ENCODE data around the gene PLXNA2. TPM values are rescaled to one million over a fixed set of nuclear protein-coding genes. Genes with fewer than 3 reads are reported as not detected.

PLXNA2 gene
- total and polyA plus RNA-seq, 2 donors (not counting 1 experiment from before 2014, with no cell fraction given) = 0.31 to 1.2 TPM

DNA sequence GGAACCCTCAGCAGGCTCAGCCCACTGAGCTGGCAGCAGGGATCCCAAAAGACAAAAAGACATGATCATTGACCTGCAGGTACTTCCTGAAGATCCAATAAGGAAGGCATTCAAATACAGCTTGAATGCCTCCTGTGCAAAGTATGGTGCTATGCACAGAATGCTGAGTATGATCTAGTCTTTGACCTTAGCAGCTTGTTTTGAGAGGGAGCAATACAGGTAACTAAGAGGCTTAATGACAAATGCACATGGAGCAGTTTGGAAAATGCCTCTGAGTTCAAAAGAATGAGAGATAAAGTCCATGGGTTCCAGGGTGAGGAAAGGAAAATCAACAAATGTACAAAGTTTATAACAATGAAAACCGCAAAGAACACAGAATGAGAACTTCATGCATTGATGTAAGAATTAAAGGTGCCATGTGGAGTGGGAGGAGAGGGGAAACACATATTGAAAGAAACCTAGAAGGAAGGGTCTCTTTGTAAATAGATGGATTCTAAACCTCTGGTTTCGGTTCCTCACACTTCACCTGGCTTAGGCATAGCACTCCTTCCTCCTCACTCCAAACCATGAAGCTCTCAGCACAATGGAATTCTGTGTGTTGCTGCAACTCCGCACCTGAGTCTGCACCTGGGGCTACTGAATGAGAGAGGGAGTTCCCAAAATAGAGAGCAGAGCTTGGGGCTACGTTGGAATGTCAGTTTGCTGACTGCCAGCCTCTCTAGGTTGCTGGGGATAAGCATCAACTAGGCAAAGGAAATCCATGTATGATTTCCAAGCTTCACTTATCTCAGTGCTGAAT, 77.6 kb downstream of the PLXNA2 start:
- DNase-seq = no peak
- TF ChIP-seq, protein P1, sequence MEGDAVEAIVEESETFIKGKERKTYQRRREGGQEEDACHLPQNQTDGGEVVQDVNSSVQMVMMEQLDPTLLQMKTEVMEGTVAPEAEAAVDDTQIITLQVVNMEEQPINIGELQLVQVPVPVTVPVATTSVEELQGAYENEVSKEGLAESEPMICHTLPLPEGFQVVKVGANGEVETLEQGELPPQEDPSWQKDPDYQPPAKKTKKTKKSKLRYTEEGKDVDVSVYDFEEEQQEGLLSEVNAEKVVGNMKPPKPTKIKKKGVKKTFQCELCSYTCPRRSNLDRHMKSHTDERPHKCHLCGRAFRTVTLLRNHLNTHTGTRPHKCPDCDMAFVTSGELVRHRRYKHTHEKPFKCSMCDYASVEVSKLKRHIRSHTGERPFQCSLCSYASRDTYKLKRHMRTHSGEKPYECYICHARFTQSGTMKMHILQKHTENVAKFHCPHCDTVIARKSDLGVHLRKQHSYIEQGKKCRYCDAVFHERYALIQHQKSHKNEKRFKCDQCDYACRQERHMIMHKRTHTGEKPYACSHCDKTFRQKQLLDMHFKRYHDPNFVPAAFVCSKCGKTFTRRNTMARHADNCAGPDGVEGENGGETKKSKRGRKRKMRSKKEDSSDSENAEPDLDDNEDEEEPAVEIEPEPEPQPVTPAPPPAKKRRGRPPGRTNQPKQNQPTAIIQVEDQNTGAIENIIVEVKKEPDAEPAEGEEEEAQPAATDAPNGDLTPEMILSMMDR (IDR thresholded peaks at IDR 0.05) = no peak
- TF ChIP-seq EZH2 (IDR thresholded peaks at IDR 0.05; ENCODE audit: borderline replicate concordance, insufficient read depth, low read depth, low read length, poor library complexity, severe bottlenecking) = no peak
- peaks cover 0 to 2% (median 0%) of the 10 kb centered on the region in 4 experiments for H3K27me3 ChIP-seq (replicated peaks in 1 of 4; ENCODE audit: control extremely low read depth in 1 of 4, control insufficient read depth in 3 of 4, insufficient read depth in 4 of 4, low read length in 3 of 4)
- H3K9me3 ChIP-seq (ENCODE audit: control extremely low read depth in 1 of 3, control insufficient read depth in 2 of 3, insufficient read depth in 1 of 3, low read length in 2 of 3) = no peaks in the 10 kb centered on the region
- no peak overlapping the region for H3K4me2 ChIP-seq (replicated peaks; ENCODE audit: low read depth, low read length, poor library complexity, severe bottlenecking)
- H3K27me3 Mint-ChIP-seq = peaks cover 32% of the 10 kb centered on the region
- no peaks in the 10 kb centered on the region for H3K36me3 ChIP-seq (replicated peaks in 1 of 2; ENCODE audit: control extremely low read depth in 1 of 2, control insufficient read depth in 1 of 2, extremely low read depth in 1 of 2, insufficient read depth in 2 of 2, low read length in 1 of 2)
- no peaks in the 10 kb centered on the region for H3K9me3 Mint-ChIP-seq (ENCODE audit: insufficient read depth)
- H2AFZ ChIP-seq (ENCODE audit: insufficient read depth, low read depth, low read length, poor library complexity, severe bottlenecking) = no peak overlapping the region
- POLR2A ChIA-PET = no interaction called here
- H3K9ac ChIP-seq (ENCODE audit: low read length) = no peak overlapping the region
- H4K20me1 ChIP-seq (ENCODE audit: control insufficient read depth, insufficient read depth, low read length, poor library complexity, severe bottlenecking) = no peaks in the 10 kb centered on the region
- H3K4me1 ChIP-seq (ENCODE audit: control insufficient read depth in 2 of 2, insufficient read depth in 2 of 2, low read length in 2 of 2) = no peaks in the 10 kb centered on the region
- intact Hi-C loops (cut with micrococcal nuclease) = no loop called here
- H3K4me3 Mint-ChIP-seq = no peak overlapping the region
- H3K4me1 Mint-ChIP-seq = peaks cover 3% of the 10 kb centered on the region
- CTCF ChIA-PET = no interaction called here
- H3K27ac ChIP-seq (ENCODE audit: low read length in 2 of 2) = no peak overlapping the region
- ATAC-seq (ENCODE audit: low read depth) = no peak
- no peak overlapping the region for H3K4me3 ChIP-seq (ENCODE audit: control extremely low read depth in 1 of 5, extremely low read depth in 1 of 5, insufficient read depth in 1 of 5, low read depth in 2 of 5, low read length in 4 of 5)
- no peaks in the 10 kb centered on the region for H3K79me2 ChIP-seq (ENCODE audit: control insufficient read depth, insufficient read depth, low read length)
- no peak overlapping the region for H3K27ac Mint-ChIP-seq
- WGBS (ENCODE audit: insufficient coverage) = 100% methylated on average over 1 of the region's 4 CpGs

DNA sequence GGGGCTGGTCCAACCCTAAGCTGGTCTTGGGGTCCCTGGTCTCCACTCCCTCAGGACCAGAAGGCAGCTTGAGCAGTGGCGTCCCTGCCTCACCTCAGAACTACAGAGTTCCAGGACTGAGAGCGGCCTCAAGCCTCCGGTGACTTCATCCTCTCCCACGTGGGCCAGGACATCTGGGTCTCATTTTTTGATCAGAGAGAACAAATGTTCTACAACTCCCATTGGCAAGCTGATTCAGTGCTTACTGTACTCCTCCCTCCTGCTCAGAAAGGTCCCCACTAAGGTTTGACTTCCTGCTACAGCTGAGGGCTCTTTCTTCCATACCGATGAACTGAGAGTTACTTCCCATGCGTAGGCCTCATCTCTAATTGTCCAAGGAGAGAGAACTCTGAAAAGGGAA, 78.5 kb downstream of the PLXNA2 start:
- H3K4me1 Mint-ChIP-seq = peaks cover 3% of the 10 kb centered on the region
- H3K4me2 ChIP-seq (replicated peaks; ENCODE audit: low read depth, low read length, poor library complexity, severe bottlenecking) = no peak overlapping the region
- ATAC-seq (ENCODE audit: low read depth) (no peak), DNase-seq (no peak)
- H3K27me3 ChIP-seq (replicated peaks in 1 of 4; ENCODE audit: control extremely low read depth in 1 of 4, control insufficient read depth in 3 of 4, insufficient read depth in 4 of 4, low read length in 3 of 4) = peaks cover 0 to 2% (median 0%) of the 10 kb centered on the region in 4 experiments
- no peaks in the 10 kb centered on the region for H3K9me3 Mint-ChIP-seq (ENCODE audit: insufficient read depth)
- no peaks in the 10 kb centered on the region for H4K20me1 ChIP-seq (ENCODE audit: control insufficient read depth, insufficient read depth, low read length, poor library complexity, severe bottlenecking)
- WGBS (ENCODE audit: insufficient coverage) = 90% methylated on average over 3 of the region's 6 CpGs
- ChIA-PET POLR2A (no interaction called here), CTCF (no interaction called here)
- no peaks in the 10 kb centered on the region for H3K9me3 ChIP-seq (ENCODE audit: control extremely low read depth in 1 of 3, control insufficient read depth in 2 of 3, insufficient read depth in 1 of 3, low read length in 2 of 3)
- intact Hi-C loops (cut with micrococcal nuclease) = no loop called here
- no peak overlapping the region for H3K27ac Mint-ChIP-seq
- H3K4me3 ChIP-seq (ENCODE audit: control extremely low read depth in 1 of 5, extremely low read depth in 1 of 5, insufficient read depth in 1 of 5, low read depth in 2 of 5, low read length in 4 of 5) = no peak overlapping the region
- H2AFZ ChIP-seq (ENCODE audit: insufficient read depth, low read depth, low read length, poor library complexity, severe bottlenecking) = no peak overlapping the region
- no peaks in the 10 kb centered on the region for H3K36me3 ChIP-seq (replicated peaks in 1 of 2; ENCODE audit: control extremely low read depth in 1 of 2, control insufficient read depth in 1 of 2, extremely low read depth in 1 of 2, insufficient read depth in 2 of 2, low read length in 1 of 2)
- no peaks in the 10 kb centered on the region for H3K79me2 ChIP-seq (ENCODE audit: control insufficient read depth, insufficient read depth, low read length)
- no peak overlapping the region for H3K9ac ChIP-seq (ENCODE audit: low read length)
- H3K27me3 Mint-ChIP-seq = peaks cover 33% of the 10 kb centered on the region
- H3K4me1 ChIP-seq (ENCODE audit: control insufficient read depth in 2 of 2, insufficient read depth in 2 of 2, low read length in 2 of 2) = no peaks in the 10 kb centered on the region
- TF ChIP-seq, protein P1 (IDR thresholded peaks at IDR 0.05) = no peak
- no peak for TF ChIP-seq EZH2 (IDR thresholded peaks at IDR 0.05; ENCODE audit: borderline replicate concordance, insufficient read depth, low read depth, low read length, poor library complexity, severe bottlenecking)
- H3K4me3 Mint-ChIP-seq = no peak overlapping the region
- no peak overlapping the region for H3K27ac ChIP-seq (ENCODE audit: low read length in 2 of 2)
